ENCODE measurements around the gene PRSS21. TPM values are rescaled to one million over a fixed set of nuclear protein-coding genes. Genes with fewer than 3 reads are reported as not detected.

The PRSS21 gene
- total and polyA plus RNA-seq, 10 of the 15 experiments (the other 5 are each of a cell fraction or from before 2014, with no cell fraction given): 5.3 to 73.4 (median 40.1) TPM; not detected in 1

DNA sequence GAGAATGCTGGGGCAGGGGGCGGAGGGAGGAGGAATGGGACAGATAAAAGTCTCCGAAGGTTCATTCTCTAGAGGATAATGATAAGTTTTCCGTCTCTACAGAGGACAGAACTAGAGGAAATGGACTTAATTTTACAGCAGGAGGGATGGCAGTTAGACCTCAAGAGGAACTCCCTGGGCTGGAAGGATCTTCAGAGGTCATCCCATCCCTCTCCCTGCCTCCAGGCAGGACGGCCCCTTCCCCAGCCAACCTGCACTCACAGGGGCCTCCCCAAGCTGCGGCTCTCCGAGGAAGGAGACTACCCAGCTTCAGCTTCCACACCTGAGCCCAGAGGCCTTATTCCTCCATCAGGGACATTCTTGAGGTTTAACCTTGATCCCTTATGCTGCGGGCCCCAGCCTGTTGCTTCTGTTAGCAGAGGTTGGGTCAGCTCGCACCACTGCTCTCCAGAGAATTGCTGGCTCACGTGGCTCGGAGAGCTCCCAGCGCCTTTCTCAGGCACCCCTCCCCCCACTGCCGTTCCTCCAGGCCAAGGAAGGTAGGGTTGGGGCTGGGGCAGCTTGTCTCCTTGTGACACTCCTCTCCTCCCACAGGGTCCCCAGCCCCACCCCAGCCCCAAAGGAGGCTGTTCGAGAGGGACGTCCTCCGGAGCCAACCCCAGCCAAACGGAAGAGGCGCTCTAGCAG lies 48.5 kb upstream of the PRSS21 start:
- intact Hi-C loops (cut with micrococcal nuclease; ENCODE audit: unreplicated experiment) (no loop called here), in situ Hi-C loops (cut with MboI) (no loop called here)
- no TSS peak for BruUV-seq (replicated peaks)
- SMC1A ChIA-PET (ENCODE audit: uncharacterized antibody, unreplicated experiment): interaction anchor here (1.6 kb wide), 1 partner anchor 22 kb away, joined by 3 read pairs; no protein-coding TSS in a partner anchor
- CTCF ChIA-PET: interaction anchor here (0.6 kb wide), 1 partner anchor 328 kb away, joined by 3 read pairs; no protein-coding TSS in a partner anchor
- POLR2A ChIA-PET: no interaction called here
- Histone ChIP-seq H3K9ac (ENCODE audit: control insufficient read depth, insufficient read depth, low read length) (no peak overlapping the region), H3K9me3 (replicated peaks; ENCODE audit: control insufficient read depth, insufficient read depth, low read length) (peaks cover 2% of the 10 kb centered on the region; the same call in 1 of the 3 replicates), H3K27ac (ENCODE audit: control insufficient read depth, insufficient read depth) (no peak overlapping the region), H3K79me2 (ENCODE audit: control insufficient read depth, insufficient read depth, low read length) (peaks cover 8% of the 10 kb centered on the region), H3K4me1 (ENCODE audit: control insufficient read depth, insufficient read depth, low read length) (no peaks in the 10 kb centered on the region), H3K36me3 (ENCODE audit: control insufficient read depth in 2 of 2, insufficient read depth in 2 of 2, low read length in 1 of 2) (peaks cover 59 to 65% of the 10 kb centered on the region in 2 experiments), H3K27me3 (replicated peaks in 1 of 2; ENCODE audit: control insufficient read depth in 2 of 2, insufficient read depth in 2 of 2, low read length in 1 of 2) (no peaks in the 10 kb centered on the region), H3K4me3 (no peak overlapping the region), H4K20me1 (ENCODE audit: control insufficient read depth, insufficient read depth) (no peaks in the 10 kb centered on the region; the same call in none of the 2 replicates), H2AFZ (ENCODE audit: control insufficient read depth, low read depth, low read length) (no peak overlapping the region), H3K4me2 (ENCODE audit: control insufficient read depth, insufficient read depth) (no peak overlapping the region)
- 73% methylated on average over 15 of the region's 17 CpGs for WGBS (ENCODE audit: insufficient coverage, insufficient replicate concordance, low lambda C conversion rate, missing lambda C conversion rate)
- FAIRE-seq: no peak
- no peak for ATAC-seq
- RAD21 ChIA-PET (ENCODE audit: unreplicated experiment): no interaction called here
- DNase-seq (ENCODE audit: low read depth, low spot score): no peak
- TF ChIP-seq BACH1 (IDR thresholded peaks at IDR 0.05; ENCODE audit: borderline replicate concordance): no peak
- TF ChIP-seq POLR2AphosphoS5 (IDR thresholded peaks at IDR 0.05; ENCODE audit: low read length): peak; percentile 53

DNA sequence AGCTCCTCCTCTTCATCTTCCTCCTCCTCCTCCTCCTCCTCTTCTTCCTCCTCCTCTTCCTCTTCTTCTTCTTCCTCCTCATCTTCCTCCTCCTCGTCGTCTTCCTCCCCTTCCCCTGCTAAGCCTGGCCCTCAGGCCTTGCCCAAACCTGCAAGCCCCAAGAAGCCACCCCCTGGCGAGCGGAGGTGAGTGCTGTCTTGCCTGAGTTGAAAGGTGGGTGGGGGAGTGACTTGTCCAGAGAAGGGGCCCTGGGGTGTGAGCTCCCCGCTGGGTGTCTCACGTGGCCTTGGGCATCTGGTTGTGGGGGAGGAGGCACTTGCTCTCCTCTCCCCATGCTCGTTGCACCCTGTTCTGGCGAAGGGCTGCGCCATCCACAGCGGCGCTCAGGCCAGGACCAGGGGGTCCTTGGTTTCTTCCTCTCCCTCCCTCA lies 47.9 kb upstream of the PRSS21 start:
- POLR2A ChIA-PET: no interaction called here
- H3K27ac ChIP-seq (ENCODE audit: control insufficient read depth, insufficient read depth): no peak overlapping the region
- BruUV-seq (replicated peaks): no TSS peak
- no peak overlapping the region for H3K9ac ChIP-seq (ENCODE audit: control insufficient read depth, insufficient read depth, low read length)
- in situ Hi-C loops (cut with MboI): no loop called here
- DNase-seq (ENCODE audit: low read depth, low spot score) (no peak), FAIRE-seq (no peak), ATAC-seq (no peak)
- SMC1A ChIA-PET (ENCODE audit: uncharacterized antibody, unreplicated experiment): interaction anchor here (1.6 kb wide), 1 partner anchor 22 kb away, joined by 3 read pairs; no protein-coding TSS in a partner anchor
- RAD21 ChIA-PET (ENCODE audit: unreplicated experiment): no interaction called here
- H3K79me2 ChIP-seq (ENCODE audit: control insufficient read depth, insufficient read depth, low read length): peaks cover 4% of the 10 kb centered on the region
- peaks cover 54 to 59% of the 10 kb centered on the region in 2 experiments for H3K36me3 ChIP-seq (ENCODE audit: control insufficient read depth in 2 of 2, insufficient read depth in 2 of 2, low read length in 1 of 2)
- intact Hi-C loops (cut with micrococcal nuclease; ENCODE audit: unreplicated experiment): no loop called here
- H3K9me3 ChIP-seq (replicated peaks; ENCODE audit: control insufficient read depth, insufficient read depth, low read length): no peaks in the 10 kb centered on the region; the same call in 2 of the 3 replicates
- 54% methylated on average over 11 of the region's 11 CpGs for WGBS (ENCODE audit: insufficient coverage, insufficient replicate concordance, low lambda C conversion rate, missing lambda C conversion rate)
- no peaks in the 10 kb centered on the region; the same call in none of the 2 replicates for H4K20me1 ChIP-seq (ENCODE audit: control insufficient read depth, insufficient read depth)
- CTCF ChIA-PET: interaction anchor here (0.6 kb wide), 1 partner anchor 329 kb away, joined by 3 read pairs; no protein-coding TSS in a partner anchor
- no peaks in the 10 kb centered on the region for H3K4me1 ChIP-seq (ENCODE audit: control insufficient read depth, insufficient read depth, low read length)
- H3K4me2 ChIP-seq (ENCODE audit: control insufficient read depth, insufficient read depth): no peak overlapping the region
- no peaks in the 10 kb centered on the region for H3K27me3 ChIP-seq (replicated peaks in 1 of 2; ENCODE audit: control insufficient read depth in 2 of 2, insufficient read depth in 2 of 2, low read length in 1 of 2)
- H3K4me3 ChIP-seq: no peak overlapping the region
- H2AFZ ChIP-seq (ENCODE audit: control insufficient read depth, low read depth, low read length): no peak overlapping the region
- TF ChIP-seq, protein P1, sequence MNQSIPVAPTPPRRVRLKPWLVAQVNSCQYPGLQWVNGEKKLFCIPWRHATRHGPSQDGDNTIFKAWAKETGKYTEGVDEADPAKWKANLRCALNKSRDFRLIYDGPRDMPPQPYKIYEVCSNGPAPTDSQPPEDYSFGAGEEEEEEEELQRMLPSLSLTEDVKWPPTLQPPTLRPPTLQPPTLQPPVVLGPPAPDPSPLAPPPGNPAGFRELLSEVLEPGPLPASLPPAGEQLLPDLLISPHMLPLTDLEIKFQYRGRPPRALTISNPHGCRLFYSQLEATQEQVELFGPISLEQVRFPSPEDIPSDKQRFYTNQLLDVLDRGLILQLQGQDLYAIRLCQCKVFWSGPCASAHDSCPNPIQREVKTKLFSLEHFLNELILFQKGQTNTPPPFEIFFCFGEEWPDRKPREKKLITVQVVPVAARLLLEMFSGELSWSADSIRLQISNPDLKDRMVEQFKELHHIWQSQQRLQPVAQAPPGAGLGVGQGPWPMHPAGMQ (IDR thresholded peaks at IDR 0.05; ENCODE audit: borderline replicate concordance): no peak
- TF ChIP-seq, protein P2, sequence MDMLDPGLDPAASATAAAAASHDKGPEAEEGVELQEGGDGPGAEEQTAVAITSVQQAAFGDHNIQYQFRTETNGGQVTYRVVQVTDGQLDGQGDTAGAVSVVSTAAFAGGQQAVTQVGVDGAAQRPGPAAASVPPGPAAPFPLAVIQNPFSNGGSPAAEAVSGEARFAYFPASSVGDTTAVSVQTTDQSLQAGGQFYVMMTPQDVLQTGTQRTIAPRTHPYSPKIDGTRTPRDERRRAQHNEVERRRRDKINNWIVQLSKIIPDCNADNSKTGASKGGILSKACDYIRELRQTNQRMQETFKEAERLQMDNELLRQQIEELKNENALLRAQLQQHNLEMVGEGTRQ (IDR thresholded peaks at IDR 0.05; ENCODE audit: borderline replicate concordance, low read depth, low read length): no peak
- TF ChIP-seq, protein P3, sequence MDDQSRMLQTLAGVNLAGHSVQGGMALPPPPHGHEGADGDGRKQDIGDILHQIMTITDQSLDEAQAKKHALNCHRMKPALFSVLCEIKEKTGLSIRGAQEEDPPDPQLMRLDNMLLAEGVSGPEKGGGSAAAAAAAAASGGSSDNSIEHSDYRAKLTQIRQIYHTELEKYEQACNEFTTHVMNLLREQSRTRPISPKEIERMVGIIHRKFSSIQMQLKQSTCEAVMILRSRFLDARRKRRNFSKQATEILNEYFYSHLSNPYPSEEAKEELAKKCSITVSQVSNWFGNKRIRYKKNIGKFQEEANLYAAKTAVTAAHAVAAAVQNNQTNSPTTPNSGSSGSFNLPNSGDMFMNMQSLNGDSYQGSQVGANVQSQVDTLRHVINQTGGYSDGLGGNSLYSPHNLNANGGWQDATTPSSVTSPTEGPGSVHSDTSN (IDR thresholded peaks at IDR 0.05; ENCODE audit: insufficient replicate concordance, low read depth, low read length): no peak
- TF ChIP-seq PML (IDR thresholded peaks at IDR 0.05; ENCODE audit: low read length): 0 out of 2 replicates have a peak, but pooled peaks have one; percentile 4
- no peak for TF ChIP-seq CHD1 (IDR thresholded peaks at IDR 0.05; ENCODE audit: low read depth, low read length)
- TF ChIP-seq RAD51 (IDR thresholded peaks at IDR 0.05): no peak
- no peak for TF ChIP-seq SMARCA5 (IDR thresholded peaks at IDR 0.05)
- TF ChIP-seq, protein P4, sequence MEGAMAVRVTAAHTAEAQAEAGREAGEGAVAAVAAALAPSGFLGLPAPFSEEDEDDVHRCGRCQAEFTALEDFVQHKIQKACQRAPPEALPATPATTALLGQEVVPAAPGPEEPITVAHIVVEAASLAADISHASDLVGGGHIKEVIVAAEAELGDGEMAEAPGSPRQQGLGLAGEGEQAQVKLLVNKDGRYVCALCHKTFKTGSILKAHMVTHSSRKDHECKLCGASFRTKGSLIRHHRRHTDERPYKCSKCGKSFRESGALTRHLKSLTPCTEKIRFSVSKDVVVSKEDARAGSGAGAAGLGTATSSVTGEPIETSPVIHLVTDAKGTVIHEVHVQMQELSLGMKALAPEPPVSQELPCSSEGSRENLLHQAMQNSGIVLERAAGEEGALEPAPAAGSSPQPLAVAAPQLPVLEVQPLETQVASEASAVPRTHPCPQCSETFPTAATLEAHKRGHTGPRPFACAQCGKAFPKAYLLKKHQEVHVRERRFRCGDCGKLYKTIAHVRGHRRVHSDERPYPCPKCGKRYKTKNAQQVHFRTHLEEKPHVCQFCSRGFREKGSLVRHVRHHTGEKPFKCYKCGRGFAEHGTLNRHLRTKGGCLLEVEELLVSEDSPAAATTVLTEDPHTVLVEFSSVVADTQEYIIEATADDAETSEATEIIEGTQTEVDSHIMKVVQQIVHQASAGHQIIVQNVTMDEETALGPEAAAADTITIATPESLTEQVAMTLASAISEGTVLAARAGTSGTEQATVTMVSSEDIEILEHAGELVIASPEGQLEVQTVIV (IDR thresholded peaks at IDR 0.05; ENCODE audit: borderline replicate concordance, partially characterized antibody): no peak

Data from GM12878 (cell line).